ENCODE data around the gene NME7.

NME7 gene

GRCh38 chr1:169112241-169112640 lies 255.4 kb downstream of the NME7 start:
- no peak for TF ChIP-seq CTCF (IDR thresholded peaks at IDR 0.05; ENCODE audit: low read depth, low read length)
- DNase-seq, result no peak

GRCh38 chr1:169111472-169111871 lies 256.1 kb downstream of the NME7 start:
- H3K4me3 ChIP-seq (ENCODE audit: low read depth, low read length), result no peak overlapping the region
- no peaks in the 10 kb centered on the region for H3K27me3 ChIP-seq (ENCODE audit: insufficient read depth, low read depth, severe bottlenecking)
- no peak overlapping the region for H3K27ac ChIP-seq
- no peak for DNase-seq
- no peak for TF ChIP-seq CTCF (IDR thresholded peaks at IDR 0.05; ENCODE audit: low read depth, low read length)
- H3K36me3 ChIP-seq, result peaks cover 4% of the 10 kb centered on the region
- H3K9me3 ChIP-seq (ENCODE audit: severe bottlenecking), result no peaks in the 10 kb centered on the region

More at GRCh38 chr1:169112241-169112640, 255.4 kb downstream of the NME7 start:
- no peak overlapping the region for H3K27ac ChIP-seq
- H3K9me3 ChIP-seq (ENCODE audit: severe bottlenecking), result no peaks in the 10 kb centered on the region
- no peak overlapping the region for H3K4me3 ChIP-seq (ENCODE audit: low read depth, low read length)
- no peaks in the 10 kb centered on the region for H3K27me3 ChIP-seq (ENCODE audit: insufficient read depth, low read depth, severe bottlenecking)
- peaks cover 4% of the 10 kb centered on the region for H3K36me3 ChIP-seq

- no peak for DNase-seq
- H3K36me3 ChIP-seq, result peaks cover 4% of the 10 kb centered on the region
- TF ChIP-seq CTCF (IDR thresholded peaks at IDR 0.05; ENCODE audit: low read depth, low read length), result no peak
These were observed 256.7 kb downstream of the NME7 start for GRCh38 chr1:169110689-169111447.

GRCh38 chr1:169110236-169110635 lies 257.4 kb downstream of the NME7 start:
- no peak overlapping the region for H3K4me3 ChIP-seq (ENCODE audit: low read depth, low read length)
- H3K27ac ChIP-seq, result no peak overlapping the region
- H3K9me3 ChIP-seq (ENCODE audit: severe bottlenecking), result no peaks in the 10 kb centered on the region
- peaks cover 4% of the 10 kb centered on the region for H3K36me3 ChIP-seq
- TF ChIP-seq CTCF (IDR thresholded peaks at IDR 0.05; ENCODE audit: low read depth, low read length), result no peak
- H3K27me3 ChIP-seq (ENCODE audit: insufficient read depth, low read depth, severe bottlenecking), result no peaks in the 10 kb centered on the region
- DNase-seq, result no peak

More at GRCh38 chr1:169110689-169111447, 256.7 kb downstream of the NME7 start:
- Histone ChIP-seq H3K4me3 (ENCODE audit: low read depth, low read length) (no peak overlapping the region), H3K9me3 (ENCODE audit: severe bottlenecking) (no peaks in the 10 kb centered on the region), H3K27me3 (ENCODE audit: insufficient read depth, low read depth, severe bottlenecking) (no peaks in the 10 kb centered on the region), H3K27ac (no peak overlapping the region)

- no peak for TF ChIP-seq CTCF (IDR thresholded peaks at IDR 0.05; ENCODE audit: low read depth, low read length)
- DNase-seq, result no peak
- Histone ChIP-seq H3K36me3 (peaks cover 4% of the 10 kb centered on the region), H3K27me3 (ENCODE audit: insufficient read depth, low read depth, severe bottlenecking) (no peaks in the 10 kb centered on the region), H3K27ac (no peak overlapping the region), H3K4me3 (ENCODE audit: low read depth, low read length) (no peak overlapping the region), H3K9me3 (ENCODE audit: severe bottlenecking) (no peaks in the 10 kb centered on the region)
These were observed 257.9 kb downstream of the NME7 start for GRCh38 chr1:169109561-169110134.
